GM18951 (cell line): ENCODE results near the gene FREM1.

Experiments
- POLR2A ChIP-seq: IDR thresholded peaks from 4 replicates; pipeline ENCODE4 v1.6.1; 2011; ENCODE audit warnings: mild to moderate bottlenecking; ENCODE audit not compliant: insufficient read length, insufficient read depth; ENCODE audit errors: extremely low read depth
- in situ Hi-C: fragments of 300-500 bp; cut with MboI; formaldehyde crosslinking; loops from one replicate; pipeline ENCODE4 v1.12.0; 2022; ENCODE audit warnings: low sequenced_read_pairs, mixed read lengths, inconsistent platforms; ENCODE audit not compliant: unreplicated experiment

Gene FREM1

DNA sequence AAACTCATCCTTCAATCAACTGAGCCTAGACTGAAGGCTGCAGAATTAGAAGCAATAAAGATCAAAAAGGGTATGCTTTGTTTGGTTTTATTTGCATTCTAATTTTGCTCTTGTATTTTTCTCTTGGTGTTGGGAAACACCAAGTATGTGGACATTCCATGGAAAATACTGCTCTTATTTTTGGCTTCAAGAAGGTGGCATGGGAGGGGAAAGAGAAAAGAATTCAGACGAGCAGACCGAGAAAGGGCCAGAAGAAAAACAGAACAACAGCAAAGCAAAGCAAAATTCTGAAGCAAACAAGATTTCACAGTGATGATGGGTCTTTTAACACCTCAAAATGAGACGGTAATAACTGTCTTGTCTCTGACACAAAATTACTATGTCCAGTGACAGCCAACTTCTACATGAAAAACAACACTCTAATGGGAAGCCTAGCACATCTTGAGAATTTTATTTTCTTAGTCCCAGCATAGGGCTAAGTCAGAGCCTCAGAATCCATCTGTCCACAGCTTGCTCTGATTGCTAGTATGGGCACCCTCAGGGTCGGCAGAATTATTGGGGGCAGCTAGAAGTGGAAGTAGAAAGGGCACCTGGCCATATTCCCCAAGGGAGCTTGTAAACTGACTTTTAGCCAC is 26.8 kb downstream of the FREM1 start:
- no peak for TF ChIP-seq POLR2A

GRCh38 chr9:14882090-14882489 is 28.1 kb downstream of the FREM1 start:
- no peak for TF ChIP-seq POLR2A
- in situ Hi-C loops: no loop called here

More for the DNA sequence above, 26.8 kb downstream of the FREM1 start:
- in situ Hi-C loops: no loop called here

GRCh38 chr9:14881006-14881405 is 29.2 kb downstream of the FREM1 start:
- no peak for TF ChIP-seq POLR2A
- in situ Hi-C loops: no loop called here

GRCh38 chr9:14870090-14870489 is 40.1 kb downstream of the FREM1 start:
- TF ChIP-seq POLR2A: no peak
- in situ Hi-C loops: no loop called here

DNA sequence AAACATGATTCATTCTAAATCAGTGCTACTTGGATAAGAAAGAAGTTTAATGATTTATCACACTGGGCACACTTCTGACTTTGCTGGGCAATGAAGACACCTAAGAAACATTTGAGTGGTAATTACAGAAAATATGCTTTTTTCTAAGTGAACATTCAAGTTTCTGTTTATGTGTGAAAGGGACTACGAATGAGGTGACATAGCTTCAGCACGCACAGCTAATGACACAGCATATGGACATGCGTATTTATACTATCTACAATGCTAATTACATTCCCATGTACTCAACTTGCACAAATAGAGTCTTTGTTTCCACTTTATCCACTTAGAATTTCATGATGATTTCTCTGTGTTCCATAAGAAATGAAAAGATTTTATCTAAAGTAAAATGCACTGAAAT is 40.6 kb downstream of the FREM1 start:
- in situ Hi-C loops: no loop called here

DNA sequence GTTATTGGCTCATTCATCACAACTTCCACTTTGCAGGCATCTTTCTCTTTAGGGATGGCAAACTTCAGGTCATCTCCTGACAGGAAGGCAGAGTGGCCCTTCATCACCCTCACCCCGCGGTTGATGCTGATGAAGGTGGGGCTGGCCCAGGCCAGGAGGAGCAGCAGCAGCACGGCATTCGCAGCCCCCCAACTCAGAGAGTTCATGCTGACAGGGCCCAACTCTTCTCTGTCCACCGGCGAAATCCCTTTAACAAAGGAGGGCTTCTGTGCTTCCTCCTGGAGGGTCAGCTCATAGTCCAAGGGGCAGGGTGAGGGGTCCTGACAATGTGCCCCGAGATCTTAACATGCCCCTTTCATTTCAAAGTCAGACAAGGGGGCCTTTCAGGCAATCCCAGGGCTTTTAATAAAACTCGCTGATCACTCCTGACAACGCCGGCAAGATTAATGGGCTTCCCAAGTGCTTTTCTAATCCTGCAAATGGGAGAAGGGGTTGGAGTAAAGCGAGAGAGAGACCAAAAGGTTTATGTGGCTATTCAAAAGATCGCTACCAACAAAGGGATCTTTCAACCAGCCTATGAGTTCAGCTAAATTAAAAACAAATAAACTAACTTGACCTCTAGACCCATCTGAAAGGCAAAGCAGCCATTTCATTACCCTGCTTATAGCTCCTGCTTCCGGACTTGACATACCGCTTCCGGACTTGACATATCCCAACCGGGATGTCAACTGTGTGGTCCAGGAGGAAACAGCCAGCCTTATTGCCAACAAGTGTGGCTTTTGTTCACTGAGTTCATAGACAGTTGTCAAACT is 41.2 kb downstream of the FREM1 start:
- in situ Hi-C loops: no loop called here
- TF ChIP-seq POLR2A: no peak

More for the DNA sequence above, 40.6 kb downstream of the FREM1 start:
- no peak for TF ChIP-seq POLR2A

GRCh38 chr9:14868418-14868771 is 41.8 kb downstream of the FREM1 start:
- no peak for TF ChIP-seq POLR2A

GRCh38 chr9:14866200-14866749 is 44.0 kb downstream of the FREM1 start:
- TF ChIP-seq POLR2A: no peak

More at GRCh38 chr9:14868418-14868771, 41.8 kb downstream of the FREM1 start:
- in situ Hi-C loops: no loop called here

DNA sequence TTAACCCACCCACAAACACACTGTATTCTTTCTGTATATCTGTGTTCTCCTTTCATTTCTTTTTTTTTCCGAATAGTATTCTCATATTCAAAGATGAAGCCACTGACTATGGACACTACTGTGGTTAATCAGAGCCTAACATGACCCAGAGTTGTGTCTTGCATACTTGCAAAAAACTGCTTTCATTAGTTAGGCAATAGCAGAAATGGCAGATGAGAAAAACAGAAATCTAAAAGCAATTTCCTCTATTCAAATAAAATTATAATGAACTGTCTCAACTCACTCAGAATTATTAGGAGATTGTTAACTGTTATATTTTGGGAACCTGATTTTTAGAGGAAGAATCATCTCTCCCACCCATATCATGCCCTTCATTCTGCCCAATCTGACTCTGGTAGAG is 45.9 kb downstream of the FREM1 start:
- TF ChIP-seq POLR2A: no peak
- in situ Hi-C loops: no loop called here

More at GRCh38 chr9:14866200-14866749, 44.0 kb downstream of the FREM1 start:
- in situ Hi-C loops: no loop called here

DNA sequence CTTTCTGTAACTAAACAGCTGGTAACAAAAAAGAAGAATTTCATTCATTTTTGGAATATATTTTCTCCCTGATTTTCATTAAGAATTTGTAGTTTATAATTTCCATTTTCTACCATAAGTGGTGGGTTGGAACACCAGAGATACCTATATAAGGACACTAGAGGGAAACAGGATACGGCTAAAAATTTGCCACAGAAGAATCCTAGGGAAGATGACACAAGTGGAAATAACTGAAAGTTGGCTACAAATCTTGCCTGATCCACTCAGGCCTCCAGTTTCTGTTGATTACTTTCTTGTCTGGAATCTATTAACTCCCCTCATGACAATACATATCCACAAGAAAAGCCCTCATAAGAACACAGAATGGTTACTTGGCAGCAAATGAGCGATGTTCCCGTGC is 46.8 kb downstream of the FREM1 start:
- in situ Hi-C loops: no loop called here
- no peak for TF ChIP-seq POLR2A

DNA sequence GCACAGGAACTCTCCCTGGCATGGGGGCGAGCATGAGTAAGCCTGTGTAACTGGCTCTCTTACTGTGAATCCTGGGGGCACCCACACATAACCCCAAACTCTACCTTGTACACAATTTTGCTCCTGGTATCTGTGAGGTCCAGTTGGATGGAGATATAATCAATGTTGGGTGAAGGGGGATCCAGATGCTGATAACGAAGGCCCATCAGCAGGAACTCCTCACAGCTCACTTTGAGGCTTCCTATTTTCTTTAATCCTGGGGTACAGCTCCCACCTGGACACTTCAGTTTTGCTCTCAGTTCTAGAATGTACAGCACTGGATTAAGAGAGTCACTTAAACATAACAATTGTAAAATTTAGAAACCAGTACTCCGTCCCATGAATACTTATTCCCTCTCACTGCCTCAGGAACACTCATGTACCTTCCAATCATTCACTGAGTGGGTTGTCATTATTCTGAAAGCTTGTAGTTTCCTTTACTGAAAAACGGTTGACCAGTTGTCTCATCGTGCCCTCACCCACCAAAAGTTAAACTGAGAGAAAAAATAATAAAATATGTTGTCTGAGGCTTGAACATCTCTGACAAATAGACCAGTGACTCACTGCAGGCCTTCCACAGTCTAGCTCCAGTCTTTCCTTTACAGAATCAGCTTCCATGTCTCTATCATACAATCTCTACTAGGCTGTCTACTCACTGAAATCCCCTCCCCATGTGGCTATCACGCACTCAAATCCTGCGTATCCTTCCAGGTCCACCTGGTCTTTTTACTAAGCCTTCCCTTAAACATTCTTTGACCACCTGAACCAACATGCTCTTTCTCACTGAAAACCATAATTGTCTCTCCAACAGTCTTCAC is 52.6 kb downstream of the FREM1 start:
- TF ChIP-seq POLR2A: no peak

DNA sequence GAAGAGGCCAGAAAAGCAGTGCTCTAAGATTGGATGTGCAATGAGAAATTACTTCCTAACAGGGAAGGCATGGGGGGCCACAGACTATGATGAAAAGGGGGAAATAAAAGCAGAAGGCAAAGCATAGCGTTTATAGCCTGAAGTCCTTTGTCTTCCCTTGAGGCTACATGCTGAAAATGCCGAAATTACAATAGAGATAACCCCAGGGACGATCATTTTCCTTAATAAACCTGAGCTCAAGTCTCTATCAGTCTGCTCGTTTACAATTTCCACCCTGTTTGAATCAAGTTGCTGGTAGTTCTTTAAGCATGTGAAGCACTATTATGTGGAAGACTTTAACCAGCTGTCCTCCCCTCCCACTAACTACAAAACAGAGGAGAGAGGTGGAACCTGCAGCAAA is 60.4 kb downstream of the FREM1 start:
- TF ChIP-seq POLR2A: no peak

More for the DNA sequence above, 52.6 kb downstream of the FREM1 start:
- in situ Hi-C loops: no loop called here

GRCh38 chr9:14849296-14849695 is 60.9 kb downstream of the FREM1 start:
- no peak for TF ChIP-seq POLR2A

More for the DNA sequence above, 60.4 kb downstream of the FREM1 start:
- in situ Hi-C loops: no loop called here

DNA sequence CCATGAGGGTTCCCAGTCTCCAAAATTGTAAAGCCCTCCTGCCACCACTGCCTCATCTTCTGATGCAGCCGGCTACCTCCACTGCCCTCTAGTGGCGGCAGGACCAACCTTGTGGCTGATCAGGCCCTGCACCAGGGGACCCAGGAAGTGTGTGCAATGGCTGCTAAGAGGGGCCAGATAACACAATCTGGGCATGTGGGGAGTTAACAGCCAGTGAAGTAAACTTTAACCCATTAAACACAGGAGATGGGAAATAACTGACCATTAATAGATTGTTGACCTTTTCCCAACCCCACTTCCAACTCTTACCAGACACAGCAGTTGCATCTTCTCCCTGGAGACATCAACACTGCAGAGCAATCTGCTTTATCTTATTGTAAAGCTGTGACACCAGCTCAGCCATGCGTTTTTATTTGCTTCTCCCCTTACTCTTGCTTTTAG is 63.3 kb downstream of the FREM1 start:
- TF ChIP-seq POLR2A: no peak
- in situ Hi-C loops: no loop called here

More at GRCh38 chr9:14849296-14849695, 60.9 kb downstream of the FREM1 start:
- in situ Hi-C loops: no loop called here
